Mesothelial cell of epicardium (in vitro differentiated cells): Measurements from ENCODE around the gene HSPA4. TPM values are rescaled to one million over a fixed set of nuclear protein-coding genes. Genes with fewer than 3 reads are reported as not detected.
"Not testable (repeated sequence)": the region's sequence is repeated elsewhere in the genome, so short reads cannot be mapped to it uniquely, and the experiment has no call there.

Experiments
- DNase-seq, 2 experiments: peaks; one replicate each; pipeline ENCODE4 v3.0.0; 2021; ENCODE audit warnings: low spot score in 2 of 2; ENCODE audit not compliant: unreplicated experiment in 2 of 2
- H3K27ac Mint-ChIP-seq: 2 replicates; pipeline ENCODE4 v1.8.0; 2021; ENCODE audit warnings: mixed read lengths
- H3K27me3 Mint-ChIP-seq: 2 replicates; pipeline ENCODE4 v1.8.0; 2021; ENCODE audit warnings: low read depth, mixed read lengths
- H3K36me3 Mint-ChIP-seq: 2 replicates; pipeline ENCODE4 v1.8.0; 2021; ENCODE audit warnings: mixed read lengths
- H3K4me1 Mint-ChIP-seq: 2 replicates; pipeline ENCODE4 v1.8.0; 2021; ENCODE audit warnings: mixed read lengths
- H3K4me3 Mint-ChIP-seq: 2 replicates; pipeline ENCODE4 v1.8.0; 2021; ENCODE audit warnings: mild to moderate bottlenecking, moderate library complexity, mixed read lengths
- H3K9me3 Mint-ChIP-seq: 2 replicates; pipeline ENCODE4 v1.8.0; 2021; ENCODE audit warnings: mixed read lengths
- CTCF ChIP-seq: fragments of 200-600 bp; sonication (generic); IDR thresholded peaks from one replicate; pipeline ENCODE4 v1.5.0; 2021; ENCODE audit warnings: antibody characterized with exemption; ENCODE audit not compliant: unreplicated experiment
- total RNA-seq: library from RNA; stranded (reverse); gene quantifications from 3 replicates; pipeline ENCODE4 v1.2.1, GENCODE V29; 2021

HSPA4 gene
- total RNA-seq, 1 donor from 2014 or later: 111 TPM

DNA sequence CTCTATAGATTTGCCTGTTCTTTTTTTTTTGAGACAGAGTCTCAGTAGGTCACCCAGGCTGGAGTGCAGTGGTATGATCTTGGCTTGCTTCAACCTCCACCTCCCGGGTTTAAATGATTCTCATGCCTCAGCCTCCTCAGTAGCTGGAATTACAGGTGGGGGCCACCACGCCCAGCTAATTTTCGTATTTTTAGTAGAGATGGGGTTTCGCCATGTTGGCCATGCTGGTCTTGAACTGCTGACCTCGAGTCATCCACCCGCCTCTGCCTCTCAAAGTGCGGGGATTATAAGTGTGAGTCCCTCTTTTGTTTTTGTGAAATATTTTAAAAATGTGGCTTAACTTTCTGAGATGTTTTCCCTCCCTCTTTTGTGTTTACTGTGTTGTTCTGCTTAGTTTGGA, 29.2 kb downstream of the HSPA4 start:
- peaks cover 48% of the 10 kb centered on the region for H3K36me3 Mint-ChIP-seq
- TF ChIP-seq CTCF: no peak
- no peak overlapping the region for H3K4me3 Mint-ChIP-seq
- no peaks in the 10 kb centered on the region for H3K4me1 Mint-ChIP-seq
- peaks cover 5% of the 10 kb centered on the region for H3K9me3 Mint-ChIP-seq
- no peak for DNase-seq
- H3K27me3 Mint-ChIP-seq: no peaks in the 10 kb centered on the region
- peak overlapping the region; percentile 51 for H3K27ac Mint-ChIP-seq

DNA sequence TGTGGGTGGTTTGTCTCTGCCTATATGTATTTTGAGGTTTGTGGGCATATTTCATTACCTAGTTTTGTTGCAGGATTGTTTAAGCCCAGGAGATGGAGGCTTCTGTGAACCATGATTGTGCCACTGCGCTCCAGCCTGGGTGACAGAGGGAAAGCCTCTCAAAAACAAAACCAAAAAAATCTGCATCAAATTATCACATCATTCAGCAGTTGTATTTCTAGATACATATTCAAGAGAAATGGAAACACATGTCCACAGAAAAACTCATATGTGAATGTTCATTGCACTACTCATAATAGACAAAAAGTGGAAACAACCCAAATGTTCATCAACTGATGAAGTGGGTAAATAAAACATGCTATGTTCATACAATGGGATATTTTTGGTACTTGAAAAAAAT, 29.9 kb downstream of the HSPA4 start:
- peak overlapping the region; percentile 76 for H3K27ac Mint-ChIP-seq
- H3K4me3 Mint-ChIP-seq: no peak overlapping the region
- H3K36me3 Mint-ChIP-seq: peaks cover 49% of the 10 kb centered on the region
- no peaks in the 10 kb centered on the region for H3K27me3 Mint-ChIP-seq
- no peak for TF ChIP-seq CTCF
- peaks cover 11% of the 10 kb centered on the region for H3K9me3 Mint-ChIP-seq
- no peaks in the 10 kb centered on the region for H3K4me1 Mint-ChIP-seq
- no peak for DNase-seq

- DNase-seq: no peak
- no peaks in the 10 kb centered on the region for H3K27me3 Mint-ChIP-seq
- peaks cover 49% of the 10 kb centered on the region for H3K36me3 Mint-ChIP-seq
- TF ChIP-seq CTCF: no peak
- H3K4me1 Mint-ChIP-seq: no peaks in the 10 kb centered on the region
- H3K9me3 Mint-ChIP-seq: peaks cover 11% of the 10 kb centered on the region
- H3K27ac Mint-ChIP-seq: no peak overlapping the region
- no peak overlapping the region for H3K4me3 Mint-ChIP-seq
Observed at GRCh38 chr5:133082128-133082527, 30.3 kb downstream of the HSPA4 start.

DNA sequence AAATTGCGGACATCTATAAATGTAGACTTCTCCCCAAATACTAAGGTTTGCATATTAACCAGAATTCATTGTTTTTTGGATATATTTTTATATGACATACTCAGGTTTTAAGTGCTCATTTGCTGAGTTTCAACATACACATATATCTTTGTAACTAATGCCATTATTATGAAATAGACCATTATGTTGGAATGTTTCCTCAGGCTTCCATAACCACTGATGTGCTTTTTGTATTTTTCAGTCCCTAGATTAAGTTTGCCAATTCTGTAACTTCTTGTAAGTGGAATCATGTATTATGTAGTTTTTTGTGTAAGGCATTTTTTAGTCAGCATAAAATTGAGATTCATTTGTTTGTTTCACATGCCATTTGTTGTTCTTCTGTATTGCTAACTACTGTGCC, 32.1 kb downstream of the HSPA4 start:
- Mint-ChIP-seq H3K4me1 (no peaks in the 10 kb centered on the region), H3K36me3 (peaks cover 52% of the 10 kb centered on the region), H3K9me3 (peaks cover 11% of the 10 kb centered on the region), H3K27me3 (no peaks in the 10 kb centered on the region), H3K4me3 (no peak overlapping the region), H3K27ac (no peak overlapping the region)
- TF ChIP-seq CTCF: no peak
- DNase-seq: no peak

DNA sequence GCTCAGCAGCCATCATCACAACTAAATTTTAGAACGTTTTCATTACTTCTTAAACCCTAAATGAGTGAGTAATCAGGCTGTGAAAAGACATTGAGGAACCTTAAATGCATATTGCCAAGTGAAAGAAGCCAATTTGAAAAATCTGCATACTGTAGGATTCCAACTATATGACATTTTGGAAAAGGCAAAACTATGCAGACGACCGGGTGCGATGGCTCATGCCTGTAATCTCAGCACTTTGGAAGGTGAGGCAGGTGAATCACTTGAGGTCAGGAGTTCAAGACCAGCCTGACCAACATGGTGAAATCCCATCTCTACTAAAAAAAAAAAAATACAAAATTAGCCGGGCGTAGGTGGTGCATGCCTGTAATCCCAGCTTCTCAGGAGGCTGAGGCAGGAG, 33.4 kb downstream of the HSPA4 start:
- H3K4me1 Mint-ChIP-seq, DNase-seq, H3K27ac Mint-ChIP-seq, H3K4me3 Mint-ChIP-seq, H3K27me3 Mint-ChIP-seq: not testable (repeated sequence)
- H3K36me3 Mint-ChIP-seq: peaks cover 52% of the 10 kb centered on the region
- peaks cover 11% of the 10 kb centered on the region for H3K9me3 Mint-ChIP-seq

DNA sequence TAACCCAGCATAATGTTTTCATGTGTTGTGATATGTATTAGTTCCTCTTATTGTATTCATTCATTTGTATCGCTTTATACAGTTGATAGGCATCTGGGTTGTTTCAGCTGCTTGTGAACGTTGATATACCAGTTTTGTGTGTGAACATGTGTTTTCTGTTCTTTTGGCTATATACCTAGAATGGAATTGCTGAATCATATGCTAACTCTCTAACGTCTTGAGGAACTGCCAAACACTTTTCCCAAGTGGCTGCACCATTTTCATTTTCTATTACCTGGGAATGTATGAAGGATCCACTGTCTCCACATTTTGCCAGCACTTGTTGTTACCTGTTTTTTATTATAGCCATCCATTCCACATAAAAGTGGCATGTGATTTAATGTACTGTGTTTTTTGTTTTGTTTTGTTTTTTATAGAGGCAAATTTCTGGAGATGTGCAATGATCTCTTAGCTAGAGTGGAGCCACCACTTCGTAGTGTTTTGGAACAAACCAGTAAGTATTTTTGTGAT, 34.6 kb downstream of the HSPA4 start:
- Mint-ChIP-seq H3K36me3 (peaks cover 56% of the 10 kb centered on the region), H3K27me3 (no peaks in the 10 kb centered on the region), H3K4me3 (no peak overlapping the region), H3K4me1 (no peaks in the 10 kb centered on the region), H3K27ac (no peak overlapping the region), H3K9me3 (peaks cover 11% of the 10 kb centered on the region)
- no peak for DNase-seq
- no peak for TF ChIP-seq CTCF
